OCI-LY1 (cell line): Measurements from ENCODE around the gene CELA3B.
"Not testable (repeated sequence)": the region's sequence is repeated elsewhere in the genome, so short reads cannot be mapped to it uniquely, and the experiment has no call there.

ENCODE experiments used
- H2AFZ ChIP-seq: fragments of 200-600 bp; sonication (generic), shearing (Covaris generic); 2 replicates; pipeline ENCODE4 v1.6.0; 2014; ENCODE audit warnings: antibody characterized with exemption, mild to moderate bottlenecking, low read length
- H3F3A ChIP-seq: fragments of 200-600 bp; sonication (generic), shearing (Covaris generic); 2 replicates; pipeline ENCODE4 v1.6.0; 2014; ENCODE audit warnings: mild to moderate bottlenecking, antibody characterized with exemption, low read length, moderate library complexity; ENCODE audit not compliant: insufficient read depth
- H3K27ac ChIP-seq: fragments of 200-600 bp; sonication (generic); 2 replicates; pipeline ENCODE4 v1.5.1; 2014; ENCODE audit warnings: low read length, mixed run types, mild to moderate bottlenecking, low read depth; ENCODE audit not compliant: poor library complexity, severe bottlenecking
- H3K27me3 ChIP-seq: fragments of 200-600 bp; sonication (generic); 2 replicates; pipeline ENCODE4 v1.6.0; 2014; ENCODE audit warnings: antibody characterized with exemption, mild to moderate bottlenecking, low read length, moderate library complexity; ENCODE audit not compliant: insufficient read depth
- H3K36me3 ChIP-seq: fragments of 200-600 bp; sonication (generic); 2 replicates; pipeline ENCODE4 v1.6.1; 2014; ENCODE audit warnings: mild to moderate bottlenecking, antibody characterized with exemption, low read length, moderate library complexity, mixed read lengths; ENCODE audit not compliant: insufficient read depth
- H3K4me1 ChIP-seq: fragments of 200-600 bp; sonication (generic); 2 replicates; pipeline ENCODE4 v1.5.1; 2014; ENCODE audit warnings: mild to moderate bottlenecking, low read length, moderate library complexity; ENCODE audit not compliant: insufficient read depth, severe bottlenecking
- H3K4me2 ChIP-seq: fragments of 200-600 bp; sonication (generic), shearing (Covaris generic); 2 replicates; pipeline ENCODE4 v1.6.1; 2014; ENCODE audit warnings: low read length
- H3K4me3 ChIP-seq: fragments of 200-600 bp; sonication (generic); 2 replicates; pipeline ENCODE4 v1.5.1; 2014; ENCODE audit warnings: low read length, low read depth, mild to moderate bottlenecking, mixed read lengths; ENCODE audit not compliant: poor library complexity, severe bottlenecking
- H3K79me2 ChIP-seq: fragments of 200-600 bp; shearing (Covaris generic); 2 replicates; pipeline ENCODE4 v1.6.1; 2016; ENCODE audit warnings: mixed run types, low read length, mixed read lengths; ENCODE audit not compliant: insufficient read depth
- H3K9ac ChIP-seq: fragments of 200-600 bp; sonication (generic), shearing (Covaris generic); 2 replicates; pipeline ENCODE4 v1.6.1; 2014; ENCODE audit warnings: mild to moderate bottlenecking, low read length, mixed read lengths
- H3K9me2 ChIP-seq: fragments of 200-600 bp; sonication (generic), shearing (Covaris generic); 2 replicates; pipeline ENCODE4 v1.6.1; 2014; ENCODE audit warnings: low read depth, mild to moderate bottlenecking, low read length, mixed read lengths
- H3K9me3 ChIP-seq: fragments of 200-600 bp; shearing (Covaris generic); 2 replicates; pipeline ENCODE4 v1.6.1; 2014; ENCODE audit warnings: low read length, mixed read lengths
- H4K20me1 ChIP-seq: fragments of 200-600 bp; sonication (generic), shearing (Covaris generic); 2 replicates; pipeline ENCODE4 v1.6.0; 2016; ENCODE audit warnings: mild to moderate bottlenecking, low read length; ENCODE audit not compliant: insufficient read depth
- EZH2 ChIP-seq: fragments of 200-600 bp; sonication (generic), shearing (Covaris generic); IDR thresholded peaks from 2 replicates; pipeline ENCODE4 v1.8.0; 2017; ENCODE audit warnings: borderline replicate concordance, mixed run types, mild to moderate bottlenecking, antibody characterized with exemption, low read length, moderate library complexity, mixed read lengths
- TF ChIP-seq, protein P1 (sequence below): fragments of 200-600 bp; sonication (generic), shearing (Covaris generic); IDR thresholded peaks from 2 replicates; pipeline ENCODE4 v1.5.1; 2017; ENCODE audit warnings: mild to moderate bottlenecking, antibody characterized with exemption, low read length, moderate library complexity, mixed read lengths

The CELA3B gene

DNA sequence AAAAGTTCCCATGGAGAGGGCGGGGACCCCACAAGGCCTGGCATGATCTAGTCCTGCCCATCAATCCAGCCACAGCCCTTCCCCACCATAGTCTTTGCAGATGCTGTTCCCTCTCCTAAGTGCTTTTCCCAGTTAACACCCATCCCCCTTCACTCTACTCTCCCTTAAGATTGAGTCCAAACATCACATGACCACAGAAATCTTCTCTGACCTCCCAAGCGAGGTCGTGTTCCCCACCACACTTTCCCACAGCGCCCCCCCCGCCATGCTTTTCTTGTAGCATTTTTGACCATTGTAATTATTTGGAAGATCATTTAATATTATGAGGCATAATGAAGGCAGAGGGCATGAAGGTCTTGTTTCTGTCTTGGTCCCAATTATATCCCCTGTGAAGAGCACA is 35.5 kb upstream of the CELA3B start:
- no peaks in the 10 kb centered on the region for H3K9me3 ChIP-seq
- no peak for TF ChIP-seq EZH2
- TF ChIP-seq, protein P1, sequence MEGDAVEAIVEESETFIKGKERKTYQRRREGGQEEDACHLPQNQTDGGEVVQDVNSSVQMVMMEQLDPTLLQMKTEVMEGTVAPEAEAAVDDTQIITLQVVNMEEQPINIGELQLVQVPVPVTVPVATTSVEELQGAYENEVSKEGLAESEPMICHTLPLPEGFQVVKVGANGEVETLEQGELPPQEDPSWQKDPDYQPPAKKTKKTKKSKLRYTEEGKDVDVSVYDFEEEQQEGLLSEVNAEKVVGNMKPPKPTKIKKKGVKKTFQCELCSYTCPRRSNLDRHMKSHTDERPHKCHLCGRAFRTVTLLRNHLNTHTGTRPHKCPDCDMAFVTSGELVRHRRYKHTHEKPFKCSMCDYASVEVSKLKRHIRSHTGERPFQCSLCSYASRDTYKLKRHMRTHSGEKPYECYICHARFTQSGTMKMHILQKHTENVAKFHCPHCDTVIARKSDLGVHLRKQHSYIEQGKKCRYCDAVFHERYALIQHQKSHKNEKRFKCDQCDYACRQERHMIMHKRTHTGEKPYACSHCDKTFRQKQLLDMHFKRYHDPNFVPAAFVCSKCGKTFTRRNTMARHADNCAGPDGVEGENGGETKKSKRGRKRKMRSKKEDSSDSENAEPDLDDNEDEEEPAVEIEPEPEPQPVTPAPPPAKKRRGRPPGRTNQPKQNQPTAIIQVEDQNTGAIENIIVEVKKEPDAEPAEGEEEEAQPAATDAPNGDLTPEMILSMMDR, result no peak
- H3K36me3 ChIP-seq, result no peaks in the 10 kb centered on the region
- H3K79me2 ChIP-seq, result no peaks in the 10 kb centered on the region
- H3K9ac ChIP-seq, result no peak overlapping the region
- no peaks in the 10 kb centered on the region for H4K20me1 ChIP-seq
- no peaks in the 10 kb centered on the region for H3K9me2 ChIP-seq
- H3F3A ChIP-seq, result no peaks in the 10 kb centered on the region
- H2AFZ ChIP-seq, result no peak overlapping the region
- H3K4me3 ChIP-seq, result no peak overlapping the region
- H3K4me1 ChIP-seq, result peaks cover 10% of the 10 kb centered on the region
- no peak overlapping the region for H3K27ac ChIP-seq
- no peak overlapping the region for H3K4me2 ChIP-seq
- H3K27me3 ChIP-seq, result peaks cover 8% of the 10 kb centered on the region; the same call in 1 of the 2 replicates

DNA sequence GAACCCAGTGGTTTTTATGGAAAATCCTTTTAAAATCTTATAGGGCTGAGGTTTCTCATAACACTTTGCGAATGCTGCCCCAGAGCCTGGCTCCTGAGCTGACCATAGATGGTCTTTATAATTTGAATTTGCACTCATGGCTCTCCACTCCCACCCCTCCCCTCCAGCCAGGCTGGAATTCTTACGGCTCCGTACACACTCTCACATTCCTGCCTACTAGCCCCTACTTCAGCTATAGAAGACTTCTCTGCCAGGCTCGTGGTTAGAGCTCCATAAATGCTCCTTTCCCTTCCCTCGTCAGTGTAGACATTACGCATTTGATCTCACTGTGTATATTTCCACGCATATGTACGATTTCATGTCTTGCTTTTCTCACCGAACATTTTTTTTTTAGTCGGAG is 34.4 kb upstream of the CELA3B start:
- Histone ChIP-seq H3K27ac (no peak overlapping the region), H2AFZ (no peak overlapping the region), H3K9me2 (no peaks in the 10 kb centered on the region), H3K27me3 (peaks cover 7% of the 10 kb centered on the region; the same call in 1 of the 2 replicates), H3K9ac (no peak overlapping the region), H3K9me3 (no peaks in the 10 kb centered on the region), H3K4me1 (peaks cover 5% of the 10 kb centered on the region), H3K4me3 (no peak overlapping the region), H3K79me2 (no peaks in the 10 kb centered on the region), H3F3A (no peaks in the 10 kb centered on the region), H3K36me3 (no peaks in the 10 kb centered on the region), H3K4me2 (no peak overlapping the region), H4K20me1 (no peaks in the 10 kb centered on the region)
- no peak for TF ChIP-seq EZH2

DNA sequence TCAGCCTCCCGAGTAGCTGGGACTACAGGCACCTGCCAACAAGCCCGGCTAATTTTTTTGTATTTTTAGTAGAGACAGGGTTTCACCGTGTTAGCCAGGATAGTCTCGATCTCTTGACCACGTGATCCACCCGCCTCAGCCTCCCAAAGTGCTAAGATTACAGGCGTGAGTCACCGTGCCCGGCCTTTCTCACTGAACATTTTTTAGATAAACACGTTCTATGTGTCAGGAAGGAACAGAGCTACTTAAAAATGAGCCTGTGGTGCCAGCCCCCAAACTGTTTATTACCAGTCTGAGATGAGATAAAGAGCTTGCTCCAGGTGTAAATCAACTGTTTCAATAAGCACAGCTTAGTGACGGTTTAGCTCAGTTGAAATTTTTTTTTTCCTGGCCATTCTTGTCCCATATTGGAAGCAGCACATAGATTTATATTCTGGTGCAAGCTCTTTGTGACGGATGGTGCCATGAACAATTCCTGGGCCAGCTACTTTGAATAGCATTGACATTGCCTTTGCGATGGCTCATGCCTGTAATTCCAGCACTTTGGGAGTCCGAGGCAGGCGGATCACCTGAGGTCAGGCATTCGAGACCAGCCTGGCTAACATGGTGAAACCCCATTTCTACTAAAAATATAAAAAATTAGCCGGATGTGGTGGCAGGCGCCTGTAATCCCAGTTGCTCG is 33.7 kb upstream of the CELA3B start:
- not testable (repeated sequence) for H3K27me3 ChIP-seq, H3K4me3 ChIP-seq, H3K4me2 ChIP-seq, H3K9me2 ChIP-seq, H3K4me1 ChIP-seq, H3K27ac ChIP-seq, H3K36me3 ChIP-seq, H3F3A ChIP-seq, H3K79me2 ChIP-seq, H2AFZ ChIP-seq, H3K9ac ChIP-seq, H4K20me1 ChIP-seq, H3K9me3 ChIP-seq

DNA sequence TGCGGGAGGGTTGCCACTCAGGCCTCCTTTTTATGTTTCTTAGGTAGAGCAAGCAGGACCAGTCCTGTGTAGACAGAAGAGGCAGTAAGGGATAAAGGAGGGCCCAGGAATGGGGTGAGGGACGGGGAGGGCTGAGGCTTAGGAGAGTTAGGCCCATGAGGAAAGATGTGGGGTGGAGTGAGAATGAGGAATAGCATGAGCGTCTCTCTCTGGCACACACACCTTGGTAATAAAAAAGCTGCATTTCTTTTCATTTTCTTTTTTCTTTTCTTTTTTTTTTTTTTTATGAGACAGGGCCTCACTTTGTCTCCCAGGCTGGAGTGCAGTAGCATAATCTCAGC is 32.1 kb upstream of the CELA3B start:
- Histone ChIP-seq H3K27ac (no peak overlapping the region), H3K9me3 (no peaks in the 10 kb centered on the region), H3F3A (no peaks in the 10 kb centered on the region), H3K4me1 (no peaks in the 10 kb centered on the region), H3K4me3 (no peak overlapping the region), H3K9me2 (no peaks in the 10 kb centered on the region), H3K9ac (no peak overlapping the region), H3K79me2 (no peaks in the 10 kb centered on the region), H2AFZ (no peak overlapping the region), H3K27me3 (no peaks in the 10 kb centered on the region), H4K20me1 (no peaks in the 10 kb centered on the region), H3K4me2 (no peak overlapping the region), H3K36me3 (no peaks in the 10 kb centered on the region)
- TF ChIP-seq, protein P1, result no peak
- no peak for TF ChIP-seq EZH2
